GM20000 (cell line): Measurements from ENCODE around the gene ALDH3A2.
"Not testable (repeated sequence)": the region's sequence is repeated elsewhere in the genome, so short reads cannot be mapped to it uniquely, and the experiment has no call there.

ENCODE experiments used
- DNase-seq: peaks from one replicate; pipeline ENCODE4 v3.0.0; 2012; ENCODE audit warnings: low spot score
- TF ChIP-seq, protein P1 (sequence below): IDR thresholded peaks from 2 replicates; pipeline ENCODE4 v1.5.1; 2012; ENCODE audit warnings: mild to moderate bottlenecking, control low read depth; ENCODE audit errors: extremely low read depth, missing control alignments

ALDH3A2 gene

GRCh38 chr17:19659366-19660177, 11.0 kb downstream of the ALDH3A2 start:
- DNase-seq = no peak

GRCh38 chr17:19660219-19660870, 11.8 kb downstream of the ALDH3A2 start:
- no peak for DNase-seq
- TF ChIP-seq, protein P1, sequence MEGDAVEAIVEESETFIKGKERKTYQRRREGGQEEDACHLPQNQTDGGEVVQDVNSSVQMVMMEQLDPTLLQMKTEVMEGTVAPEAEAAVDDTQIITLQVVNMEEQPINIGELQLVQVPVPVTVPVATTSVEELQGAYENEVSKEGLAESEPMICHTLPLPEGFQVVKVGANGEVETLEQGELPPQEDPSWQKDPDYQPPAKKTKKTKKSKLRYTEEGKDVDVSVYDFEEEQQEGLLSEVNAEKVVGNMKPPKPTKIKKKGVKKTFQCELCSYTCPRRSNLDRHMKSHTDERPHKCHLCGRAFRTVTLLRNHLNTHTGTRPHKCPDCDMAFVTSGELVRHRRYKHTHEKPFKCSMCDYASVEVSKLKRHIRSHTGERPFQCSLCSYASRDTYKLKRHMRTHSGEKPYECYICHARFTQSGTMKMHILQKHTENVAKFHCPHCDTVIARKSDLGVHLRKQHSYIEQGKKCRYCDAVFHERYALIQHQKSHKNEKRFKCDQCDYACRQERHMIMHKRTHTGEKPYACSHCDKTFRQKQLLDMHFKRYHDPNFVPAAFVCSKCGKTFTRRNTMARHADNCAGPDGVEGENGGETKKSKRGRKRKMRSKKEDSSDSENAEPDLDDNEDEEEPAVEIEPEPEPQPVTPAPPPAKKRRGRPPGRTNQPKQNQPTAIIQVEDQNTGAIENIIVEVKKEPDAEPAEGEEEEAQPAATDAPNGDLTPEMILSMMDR = no peak

More at GRCh38 chr17:19659366-19660177, 11.0 kb downstream of the ALDH3A2 start:
- TF ChIP-seq, protein P1 = no peak

GRCh38 chr17:19661121-19661520, 12.6 kb downstream of the ALDH3A2 start:
- TF ChIP-seq, protein P1 = no peak
- no peak for DNase-seq

GRCh38 chr17:19663097-19663496, 14.5 kb downstream of the ALDH3A2 start:
- DNase-seq = no peak
- TF ChIP-seq, protein P1 = no peak

GRCh38 chr17:19664136-19664820, 15.7 kb downstream of the ALDH3A2 start:
- DNase-seq = no peak
- TF ChIP-seq, protein P1 = no peak

GRCh38 chr17:19664821-19665181, 16.2 kb downstream of the ALDH3A2 start:
- no peak for DNase-seq
- TF ChIP-seq, protein P1 = no peak

- not testable (repeated sequence) for DNase-seq
Measured at GRCh38 chr17:19669680-19670079, 21.1 kb downstream of the ALDH3A2 start.
